T-cell (primary cell): Measurements from ENCODE around the gene LTB4R. TPM values are rescaled to one million over a fixed set of nuclear protein-coding genes. Genes with fewer than 3 reads are reported as not detected.

Experiments used
- ATAC-seq, 4 experiments: fragments of 200-7000 bp in 3 of 4; fragments of 150-1000 bp in 1 of 4; cut with Tn5 transposase; replicated peaks in 1 of 4; 1 replicate in 3 of 4; 2 replicates in 1 of 4; pipeline ENCODE4 v1.10.0; 2021; ENCODE audit warnings: moderate library complexity in 3 of 4, mild to moderate bottlenecking in 2 of 4, moderate number of reproducible peaks in 1 of 4
- CTCF ChIA-PET, 2 donors: fragments of 300-600 bp; sonication (Branson Sonifier 250); formaldehyde crosslinking; loops; one replicate each; lab custom pipeline; 2022; ENCODE audit warnings: antibody characterized with exemption in 2 of 2; lab: Charles Lee
- POLR2A ChIA-PET, 2 donors: fragments of 300-600 bp; sonication (Branson Sonifier 250); formaldehyde crosslinking; loops; one replicate each; lab custom pipeline; 2022; ENCODE audit warnings: antibody characterized with exemption in 2 of 2; lab: Charles Lee
- DNase-seq, 35 experiments: peaks; one replicate each; pipeline versions ENCODE4 v3.0.0 to v3.0.0-alpha.2; 2013 to 2023
- H3K27ac ChIP-seq: one replicate; pipeline ENCODE4 v1.5.1; 2013; ENCODE audit warnings: low read length
- H3K27me3 ChIP-seq, 2 experiments: replicated peaks in 1 of 2; 1 replicate in 1 of 2; 2 replicates in 1 of 2; pipeline versions ENCODE4 v1.6.1 to v1.7.0; 2013; ENCODE audit warnings: low read length in 1 of 2, mixed read lengths in 1 of 2; ENCODE audit not compliant: control insufficient read depth in 2 of 2, insufficient read depth in 2 of 2; ENCODE audit errors: extremely low read depth in 1 of 2
- H3K36me3 ChIP-seq, 2 donors: 1 replicate in 1 of 2; 2 replicates in 1 of 2; pipeline versions ENCODE4 v1.6.1 to v1.7.0; 2013; ENCODE audit warnings: low read length in 1 of 2; ENCODE audit not compliant: control insufficient read depth in 2 of 2, insufficient read depth in 1 of 2; ENCODE audit errors: extremely low read depth in 1 of 2
- H3K4me1 ChIP-seq, 2 experiments: 1 replicate in 1 of 2; 2 replicates in 1 of 2; pipeline versions ENCODE4 v1.6.1 to v1.7.0; 2013; ENCODE audit warnings: low read length in 2 of 2, mixed read lengths in 1 of 2; ENCODE audit not compliant: insufficient read depth in 2 of 2, control insufficient read depth in 1 of 2; ENCODE audit errors: extremely low read depth in 1 of 2
- H3K4me3 ChIP-seq, 2 donors: 1 replicate in 1 of 2; 2 replicates in 1 of 2; pipeline versions ENCODE4 v1.5.1 to v1.7.0; 2013; ENCODE audit warnings: mild to moderate bottlenecking in 2 of 2, low read length in 1 of 2, moderate library complexity in 1 of 2; ENCODE audit not compliant: control insufficient read depth in 1 of 2; ENCODE audit errors: extremely low read depth in 1 of 2
- H3K9me3 ChIP-seq: 2 replicates; pipeline ENCODE4 v1.7.0; 2013
- H3K27ac Mint-ChIP-seq, 2 donors: one replicate each; pipeline ENCODE4 v1.8.0; 2020 to 2021; ENCODE audit warnings: mild to moderate bottlenecking in 2 of 2, mixed read lengths in 2 of 2
- H3K27me3 Mint-ChIP-seq, 2 donors: one replicate each; pipeline ENCODE4 v1.8.0; 2021 to 2022; ENCODE audit warnings: mixed read lengths in 2 of 2
- H3K36me3 Mint-ChIP-seq: one replicate; pipeline ENCODE4 v1.8.0; 2021; ENCODE audit warnings: mixed read lengths
- H3K4me1 Mint-ChIP-seq, 3 donors: one replicate each; pipeline ENCODE4 v1.8.0; 2020 to 2022; ENCODE audit warnings: mixed read lengths in 3 of 3, mild to moderate bottlenecking in 1 of 3
- H3K4me3 Mint-ChIP-seq, 3 donors: one replicate each; pipeline ENCODE4 v1.8.0; 2020 to 2022; ENCODE audit warnings: mild to moderate bottlenecking in 3 of 3, mixed read lengths in 3 of 3, moderate library complexity in 3 of 3
- H3K9me3 Mint-ChIP-seq, 3 donors: one replicate each; pipeline ENCODE4 v1.8.0; 2020 to 2022; ENCODE audit warnings: mixed read lengths in 3 of 3
- WGBS: methylation state at CpG from one replicate; pipeline ENCODE4 v1.1.5; 2013; ENCODE audit warnings: missing lambda C conversion rate; ENCODE audit not compliant: insufficient coverage; 5-methylcytosine and 5-hydroxymethylcytosine counted together
- total RNA-seq, 35 experiments: library from RNA in 6 of 35; stranded (reverse) in 6 of 35; fragments of 120-200 nt in 1 of 35; gene quantifications; one replicate each; pipeline versions ENCODE4 v1.2.1 to v1.2.4 and lab custom pipeline; 2013 to 2026

LTB4R gene
- total RNA-seq, 5 donors from 2014 or later (not counting 1 experiment from before 2014, with no cell fraction given), result 17.0 to 29.0 (median 18.0) TPM

DNA sequence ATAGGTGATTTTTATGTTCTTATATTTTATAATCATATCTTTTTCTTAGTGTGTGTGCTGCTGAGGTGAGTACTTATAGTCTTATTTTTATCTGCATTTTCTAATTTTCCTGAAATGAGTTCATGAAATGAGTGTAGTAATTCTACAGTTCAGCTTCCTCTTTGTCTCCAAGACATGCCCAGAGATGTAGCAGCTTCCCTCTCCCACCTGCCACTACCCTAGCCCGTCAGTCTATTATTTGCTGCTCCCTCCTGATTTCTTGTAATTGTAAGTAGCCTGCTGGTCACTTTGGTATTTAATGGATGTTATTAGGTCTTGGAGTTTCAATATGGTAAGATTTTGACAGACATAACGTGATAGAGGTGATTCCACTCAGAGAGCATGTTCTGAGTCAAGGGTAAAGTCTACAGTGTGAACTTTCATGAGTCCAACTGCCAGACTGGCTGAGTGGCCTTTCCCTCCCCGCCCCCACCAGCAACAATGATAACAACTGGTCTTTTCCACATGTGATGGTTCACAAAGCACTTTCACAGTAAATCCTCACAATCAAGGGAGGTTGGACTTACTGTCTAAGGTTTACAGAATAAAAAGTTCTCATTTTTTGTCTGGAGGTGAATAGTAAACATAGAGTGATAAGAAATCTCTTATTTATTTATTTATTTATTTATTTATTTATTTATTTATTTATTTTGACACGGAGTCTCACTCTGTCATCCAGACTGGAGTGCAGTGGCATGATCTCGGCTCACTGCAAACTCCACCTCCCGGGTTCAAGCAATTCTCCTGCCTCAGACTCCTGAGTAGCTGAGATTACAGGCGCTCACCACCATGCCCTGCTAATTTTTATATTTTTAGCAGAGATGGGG, 32.7 kb downstream of the LTB4R start:
- CTCF ChIA-PET, result interaction anchor here in 1 of 2 donors (1.6 kb wide), 1 partner anchor 10 kb away, joined by 5 read pairs; no protein-coding TSS in a partner anchor
- no peak overlapping the region for H3K4me3 Mint-ChIP-seq
- H3K4me1 ChIP-seq, result peaks cover 5 to 8% of the 10 kb centered on the region in 2 experiments
- no peaks in the 10 kb centered on the region for H3K36me3 ChIP-seq
- H3K9me3 ChIP-seq, result no peaks in the 10 kb centered on the region
- H3K36me3 Mint-ChIP-seq, result no peaks in the 10 kb centered on the region
- WGBS, result 90% methylated on average over 4 of the region's 7 CpGs
- H3K9me3 Mint-ChIP-seq, result no peaks in the 10 kb centered on the region
- POLR2A ChIA-PET, result no interaction called here
- no peak overlapping the region for H3K27ac Mint-ChIP-seq
- H3K4me3 ChIP-seq, result no peak overlapping the region
- DNase-seq (no peak), ATAC-seq (no peak)
- peaks cover 9 to 12% (median 10%) of the 10 kb centered on the region in 3 donors for H3K4me1 Mint-ChIP-seq
- H3K27me3 ChIP-seq, result peaks cover 0 to 25% of the 10 kb centered on the region in 2 experiments
- peaks cover 29 to 32% of the 10 kb centered on the region in 2 donors for H3K27me3 Mint-ChIP-seq
- no peak overlapping the region for H3K27ac ChIP-seq

DNA sequence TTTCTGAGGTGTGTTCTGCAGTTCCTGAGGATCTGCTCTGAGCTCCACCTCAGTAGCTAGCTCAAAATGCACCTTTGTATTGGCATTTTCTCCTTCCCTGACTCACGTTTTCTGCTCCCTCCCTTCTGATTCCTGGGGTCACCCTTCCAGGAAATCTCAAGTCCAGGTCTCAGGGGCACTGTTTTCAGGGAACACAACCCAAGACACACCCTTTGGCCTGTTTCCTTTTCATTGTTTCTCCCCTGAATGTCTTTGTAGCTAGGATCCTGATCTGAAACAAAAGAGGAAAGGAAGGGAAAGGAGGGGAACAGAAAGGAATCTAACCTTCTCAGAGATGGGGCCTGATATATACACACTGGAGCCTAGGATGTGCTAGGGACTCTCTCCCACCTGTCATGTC, 35.8 kb downstream of the LTB4R start:
- ATAC-seq, result no peak
- H3K4me3 ChIP-seq, result no peak overlapping the region
- Mint-ChIP-seq H3K9me3 (no peaks in the 10 kb centered on the region), H3K4me1 (no peaks in the 10 kb centered on the region), H3K27me3 (peaks cover 51 to 57% of the 10 kb centered on the region in 2 donors), H3K4me3 (no peak overlapping the region), H3K36me3 (no peaks in the 10 kb centered on the region), H3K27ac (no peak overlapping the region)
- no peaks in the 10 kb centered on the region for H3K4me1 ChIP-seq
- no peak overlapping the region for H3K27ac ChIP-seq
- H3K9me3 ChIP-seq, result no peaks in the 10 kb centered on the region
- H3K36me3 ChIP-seq, result no peaks in the 10 kb centered on the region
- no peak for DNase-seq
- peaks cover 0 to 47% of the 10 kb centered on the region in 2 experiments for H3K27me3 ChIP-seq
- ChIA-PET POLR2A (no interaction called here), CTCF (no interaction called here)
- 45% methylated on average over 1 of the region's 1 CpG for WGBS

DNA sequence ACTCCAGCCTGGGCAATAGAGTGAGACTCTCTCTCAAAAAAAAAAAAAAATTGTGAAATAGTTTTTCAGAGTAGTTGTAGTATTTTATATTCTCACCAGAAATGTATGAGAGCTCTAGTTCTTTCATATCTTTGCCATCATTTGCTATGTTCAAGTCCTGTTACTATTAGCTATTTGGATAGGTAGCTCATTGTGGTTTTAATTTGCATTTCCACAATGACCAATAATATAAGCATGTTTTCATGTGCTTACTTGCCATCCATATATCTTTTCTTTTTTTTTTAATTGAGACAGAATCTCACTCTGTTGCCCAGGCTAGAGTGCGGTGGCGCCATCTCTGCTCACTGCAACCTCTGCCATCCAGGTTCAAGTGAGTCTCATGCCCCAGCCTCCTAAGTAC, 36.9 kb downstream of the LTB4R start:
- 90% methylated on average over 2 of the region's 2 CpGs for WGBS
- Mint-ChIP-seq H3K4me3 (no peak overlapping the region), H3K36me3 (no peaks in the 10 kb centered on the region), H3K27me3 (peaks cover 53 to 65% of the 10 kb centered on the region in 2 donors), H3K4me1 (no peaks in the 10 kb centered on the region), H3K9me3 (no peaks in the 10 kb centered on the region), H3K27ac (no peak overlapping the region)
- ATAC-seq (no peak), DNase-seq (no peak)
- Histone ChIP-seq H3K27me3 (peaks cover 0 to 47% of the 10 kb centered on the region in 2 experiments), H3K9me3 (no peaks in the 10 kb centered on the region), H3K4me3 (no peak overlapping the region), H3K36me3 (no peaks in the 10 kb centered on the region), H3K4me1 (no peaks in the 10 kb centered on the region), H3K27ac (no peak overlapping the region)
- ChIA-PET CTCF (interaction anchor here (0.6 to 0.7 kb wide), 4 partner anchors 11 to 1056 kb away, joined by 3 to 6 read pairs (median 4); no protein-coding TSS in a partner anchor), POLR2A (interaction anchor here in 1 of 2 donors (0.6 kb wide), 1 partner anchor 10 kb away, joined by 3 read pairs; no protein-coding TSS in a partner anchor)

DNA sequence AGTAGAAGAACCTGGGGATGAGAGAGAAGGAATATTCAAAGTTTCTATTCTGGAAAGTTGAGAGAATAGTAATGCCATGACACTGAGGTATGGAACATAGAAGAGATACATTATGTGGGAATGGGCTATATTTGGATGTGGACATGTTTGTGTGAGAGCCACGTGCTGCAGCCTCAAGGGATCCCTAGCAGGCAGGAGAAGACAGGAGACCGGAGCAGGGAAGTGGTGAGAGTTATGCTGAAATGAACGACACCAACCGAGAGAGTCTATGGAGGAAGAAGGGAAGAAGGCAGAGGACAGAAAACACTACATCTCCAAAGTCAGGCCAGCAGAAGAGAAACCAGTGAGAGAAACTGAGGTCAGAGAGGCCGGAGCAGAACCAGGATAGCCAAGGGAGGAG, 38.4 kb downstream of the LTB4R start:
- peaks cover 0 to 42% of the 10 kb centered on the region in 2 experiments for H3K27me3 ChIP-seq
- ChIA-PET CTCF (no interaction called here), POLR2A (no interaction called here)
- Mint-ChIP-seq H3K27me3 (peaks cover 54 to 73% of the 10 kb centered on the region in 2 donors), H3K4me1 (peaks cover 0 to 9% (median 0%) of the 10 kb centered on the region in 3 donors), H3K4me3 (no peak overlapping the region), H3K27ac (no peak overlapping the region), H3K36me3 (no peaks in the 10 kb centered on the region), H3K9me3 (no peaks in the 10 kb centered on the region)
- no peaks in the 10 kb centered on the region for H3K4me1 ChIP-seq
- ATAC-seq, result no peak
- no peak for DNase-seq
- 41% methylated on average over 2 of the region's 5 CpGs for WGBS
- H3K9me3 ChIP-seq, result no peaks in the 10 kb centered on the region
- no peak overlapping the region for H3K27ac ChIP-seq
- no peak overlapping the region for H3K4me3 ChIP-seq
- no peaks in the 10 kb centered on the region for H3K36me3 ChIP-seq

DNA sequence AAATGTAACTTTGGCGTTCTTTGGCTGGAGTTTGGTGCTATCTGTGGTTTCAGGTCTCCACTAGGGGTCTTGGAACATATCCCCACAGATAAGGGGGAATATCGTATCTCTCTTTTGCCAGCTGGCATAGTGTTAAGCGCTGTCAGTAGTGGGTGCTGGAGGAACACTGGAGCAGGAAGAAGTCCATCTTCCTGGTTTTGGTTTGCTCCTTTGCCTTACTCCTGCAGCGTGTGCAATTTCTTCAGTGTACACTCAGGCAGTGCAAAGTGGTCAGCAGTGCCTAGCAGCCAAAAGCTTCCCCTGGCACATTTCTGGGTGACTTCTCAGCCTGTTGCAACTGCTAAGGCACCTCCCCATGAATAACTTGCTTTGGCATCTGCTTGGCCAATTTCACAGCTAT, 40.2 kb downstream of the LTB4R start:
- no peaks in the 10 kb centered on the region for H3K9me3 Mint-ChIP-seq
- POLR2A ChIA-PET, result interaction anchor here in 1 of 2 donors (0.7 kb wide), 1 partner anchor 107 kb away, joined by 4 read pairs; no protein-coding TSS in a partner anchor
- no peak overlapping the region for H3K27ac Mint-ChIP-seq
- H3K9me3 ChIP-seq, result no peaks in the 10 kb centered on the region
- peaks cover 0 to 36% of the 10 kb centered on the region in 2 experiments for H3K27me3 ChIP-seq
- WGBS, result 42% methylated on average over 3 of the region's 4 CpGs
- peaks cover 49 to 63% of the 10 kb centered on the region in 2 donors for H3K27me3 Mint-ChIP-seq
- peaks cover 0 to 9% (median 0%) of the 10 kb centered on the region in 3 donors for H3K4me1 Mint-ChIP-seq
- no peaks in the 10 kb centered on the region for H3K36me3 Mint-ChIP-seq
- H3K36me3 ChIP-seq, result no peaks in the 10 kb centered on the region
- no peak overlapping the region for H3K27ac ChIP-seq
- DNase-seq (no peak), ATAC-seq (no peak)
- no peak overlapping the region for H3K4me3 Mint-ChIP-seq
- no peak overlapping the region for H3K4me3 ChIP-seq
- no peaks in the 10 kb centered on the region for H3K4me1 ChIP-seq
- CTCF ChIA-PET, result interaction anchor here in 1 of 2 donors (0.6 kb wide), 1 partner anchor 47 kb away, joined by 6 read pairs; the partner anchor contains the start of gene NYNRIN

DNA sequence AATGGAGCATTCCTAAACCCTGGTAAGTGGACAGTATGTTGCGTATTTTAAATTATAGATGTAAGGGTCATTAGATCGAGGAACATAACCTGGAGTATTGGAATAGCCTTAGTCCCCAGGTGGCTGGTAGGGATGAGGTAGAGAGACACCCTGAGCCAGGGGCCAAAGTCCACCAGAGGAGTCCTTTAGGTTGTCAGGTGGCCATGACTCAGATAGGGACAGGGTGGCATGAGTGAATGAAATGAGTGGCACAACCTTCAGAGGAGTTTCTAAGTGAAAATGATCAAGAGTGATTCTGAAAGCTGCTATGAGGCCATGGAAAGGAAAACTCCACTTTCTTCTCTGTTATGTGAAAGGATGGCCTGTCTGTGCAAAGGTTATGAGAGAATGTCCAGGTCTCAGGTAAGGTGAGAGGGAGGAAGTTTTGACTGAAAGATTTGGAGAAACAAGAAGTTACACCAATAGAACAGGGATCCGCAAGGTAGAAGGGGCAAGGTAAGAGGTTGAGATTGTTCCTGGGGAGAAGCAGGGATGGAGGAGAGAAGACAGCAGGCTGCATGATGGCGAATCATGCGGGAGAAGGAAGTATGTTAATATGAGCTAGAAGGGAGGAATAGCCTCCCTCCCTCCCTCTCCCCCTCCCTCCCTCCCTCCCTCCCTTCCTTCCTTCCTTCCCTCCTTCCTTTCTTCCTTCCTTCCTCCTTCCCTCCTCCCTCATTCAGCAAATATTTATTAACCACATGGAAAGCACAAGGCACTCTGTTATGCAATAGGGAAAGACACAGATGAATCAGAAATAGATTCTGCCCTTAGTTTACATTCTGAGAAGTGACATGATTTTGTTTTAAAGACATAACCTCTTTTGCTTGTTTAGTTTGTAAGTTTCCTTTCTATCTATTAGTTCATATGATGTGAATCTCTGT, 42.5 kb downstream of the LTB4R start:
- Mint-ChIP-seq H3K9me3 (no peaks in the 10 kb centered on the region), H3K4me3 (no peak overlapping the region), H3K27me3 (peaks cover 44 to 51% of the 10 kb centered on the region in 2 donors), H3K27ac (no peak overlapping the region), H3K4me1 (peaks cover 0 to 9% (median 0%) of the 10 kb centered on the region in 3 donors), H3K36me3 (no peaks in the 10 kb centered on the region)
- 33% methylated on average over 3 of the region's 5 CpGs for WGBS
- no peak for DNase-seq
- Histone ChIP-seq H3K27ac (no peak overlapping the region), H3K4me3 (no peak overlapping the region), H3K4me1 (no peaks in the 10 kb centered on the region), H3K9me3 (no peaks in the 10 kb centered on the region), H3K36me3 (no peaks in the 10 kb centered on the region), H3K27me3 (peaks cover 0 to 27% of the 10 kb centered on the region in 2 experiments)
- no peak for ATAC-seq
- ChIA-PET CTCF (interaction anchor here in 1 of 2 donors (0.6 kb wide), 1 partner anchor 252 kb away, joined by 4 read pairs; no protein-coding TSS in a partner anchor), POLR2A (no interaction called here)
